Activated naive CD4-positive, alpha-beta T cell (primary cell): ENCODE measurements around the gene SDK1.
"Not testable (repeated sequence)": the region's sequence is repeated elsewhere in the genome, so short reads cannot be mapped to it uniquely, and the experiment has no call there.

Experiments used
- DNase-seq, 4 experiments: peaks; one replicate each; lab custom pipeline; 2025; lab: John Stamatoyannopoulos, UW

The SDK1 gene

DNA sequence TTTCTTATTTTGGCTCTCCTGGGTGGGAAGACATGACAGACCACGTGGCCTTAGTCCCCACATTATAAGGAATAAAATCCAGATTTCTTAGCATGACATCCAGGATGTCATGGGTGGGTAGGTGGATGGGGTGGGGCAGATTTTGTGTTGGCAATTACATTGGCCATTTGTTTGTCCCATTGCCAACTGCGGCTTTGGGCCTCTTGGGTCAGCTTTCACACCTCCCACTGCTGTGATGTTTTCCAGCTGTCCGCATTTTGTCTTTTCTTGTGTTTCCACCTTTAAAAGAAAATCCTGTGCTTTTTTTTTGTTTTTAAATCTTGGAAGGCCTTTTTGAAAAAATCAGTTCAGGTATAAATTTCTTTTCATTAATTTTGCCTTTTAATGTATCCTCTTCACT is 237.0 kb downstream of the SDK1 start:
- DNase-seq, result no peak

DNA sequence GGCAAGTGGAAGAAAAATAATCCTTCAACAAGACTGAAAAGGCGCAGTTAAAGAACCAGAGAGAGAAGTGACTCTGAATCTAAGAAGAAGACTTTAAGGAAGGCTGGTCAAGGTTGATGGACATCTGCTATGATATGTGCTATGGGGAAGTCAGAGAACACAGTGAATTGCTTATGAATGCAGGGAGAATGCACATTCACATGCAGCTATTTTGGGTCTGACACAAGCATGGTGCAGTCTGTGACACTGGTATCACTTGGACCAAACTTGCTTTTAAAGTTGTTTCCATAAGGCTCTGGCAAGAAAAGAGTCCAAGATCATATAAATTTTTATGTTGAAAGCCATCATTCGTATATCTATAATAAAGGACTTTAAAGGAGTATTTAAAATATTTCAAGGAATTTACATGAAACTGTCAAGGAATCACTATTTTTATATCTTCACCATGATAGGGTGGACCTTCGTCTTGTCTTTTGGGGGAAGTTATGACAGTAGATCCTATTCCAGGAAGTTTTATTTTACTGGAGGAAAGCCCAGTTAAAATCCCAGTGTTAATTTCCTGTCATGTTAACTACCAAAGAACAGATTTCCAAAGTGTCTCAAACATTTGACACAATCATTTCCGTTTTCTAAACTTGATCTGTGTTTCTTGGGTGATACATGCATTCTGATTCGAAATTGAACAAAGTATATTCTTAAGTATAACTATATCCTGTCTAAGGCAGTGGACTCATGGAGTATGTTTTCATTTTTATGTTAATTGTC is 239.6 kb downstream of the SDK1 start:
- DNase-seq, result no peak

GRCh38 chr7:3544202-3544601 is 243.2 kb downstream of the SDK1 start:
- no peak for DNase-seq

- no peak for DNase-seq
These were observed 247.8 kb downstream of the SDK1 start for GRCh38 chr7:3548815-3549214.

GRCh38 chr7:3549601-3550000 is 248.5 kb downstream of the SDK1 start:
- DNase-seq, result no peak

GRCh38 chr7:3551536-3551935 is 250.5 kb downstream of the SDK1 start:
- no peak for DNase-seq

DNA sequence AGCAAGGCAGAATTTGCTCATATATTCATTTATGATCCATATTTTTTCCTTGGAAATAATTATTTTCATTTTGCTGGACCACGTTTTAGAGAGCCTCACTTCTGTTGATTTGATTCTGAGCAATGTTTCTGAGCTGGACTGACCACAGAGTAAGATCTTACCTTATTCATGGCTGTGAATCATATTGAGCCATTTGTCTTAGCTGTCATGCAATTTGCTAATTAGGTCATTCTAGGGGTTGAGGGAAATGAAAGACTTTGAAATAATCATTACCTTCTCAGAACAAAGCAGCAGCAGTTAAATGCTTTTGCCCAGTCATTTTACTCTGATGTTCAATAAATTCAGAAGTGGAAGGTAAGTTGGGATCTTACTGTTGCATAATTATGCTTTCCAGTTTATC is 251.4 kb downstream of the SDK1 start:
- no peak for DNase-seq

DNA sequence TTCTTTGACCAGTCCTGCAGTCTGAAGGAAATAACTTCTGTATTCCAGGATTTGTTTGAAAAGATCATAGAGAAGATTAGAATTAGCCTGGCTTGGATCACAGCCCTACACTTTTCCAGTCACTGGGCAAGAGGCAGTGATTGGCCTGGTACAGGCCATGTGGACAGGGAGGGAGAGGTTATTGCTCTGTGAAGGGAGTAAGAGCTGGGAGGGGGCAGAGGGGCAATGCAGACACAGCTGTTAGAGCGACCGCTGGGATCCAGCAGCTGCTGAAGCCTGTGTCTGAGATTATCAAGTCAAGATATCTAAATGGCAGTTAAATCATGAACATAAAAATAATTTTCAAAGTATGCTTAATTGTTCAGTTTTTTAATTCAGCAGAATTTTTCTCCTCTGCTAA is 257.3 kb downstream of the SDK1 start:
- no peak for DNase-seq

GRCh38 chr7:3559278-3559677 is 258.2 kb downstream of the SDK1 start:
- DNase-seq, result no peak

GRCh38 chr7:3560495-3560894 is 259.4 kb downstream of the SDK1 start:
- DNase-seq, result no peak

DNA sequence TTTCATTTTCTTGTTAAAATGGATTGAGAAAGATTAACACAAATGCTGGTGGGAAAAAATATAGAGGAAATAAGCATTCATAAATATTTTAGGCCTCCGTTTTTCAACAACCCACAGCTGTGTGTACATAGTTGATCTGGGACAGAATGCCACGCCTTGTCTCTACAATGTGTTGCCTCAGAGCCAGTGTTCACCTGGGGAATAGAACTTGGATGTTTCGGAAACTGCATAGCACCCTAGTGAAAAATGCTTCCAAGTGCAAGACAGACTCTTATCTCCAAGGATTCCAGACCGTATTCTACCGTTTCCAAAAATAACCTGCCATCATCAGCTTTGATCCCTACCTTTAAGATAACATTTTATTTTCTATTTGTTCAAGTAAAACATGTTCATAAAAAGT is 260.9 kb downstream of the SDK1 start:
- DNase-seq, result no peak

GRCh38 chr7:3564231-3564630 is 263.2 kb downstream of the SDK1 start:
- no peak for DNase-seq

GRCh38 chr7:3568516-3568915 is 267.5 kb downstream of the SDK1 start:
- no peak for DNase-seq

DNA sequence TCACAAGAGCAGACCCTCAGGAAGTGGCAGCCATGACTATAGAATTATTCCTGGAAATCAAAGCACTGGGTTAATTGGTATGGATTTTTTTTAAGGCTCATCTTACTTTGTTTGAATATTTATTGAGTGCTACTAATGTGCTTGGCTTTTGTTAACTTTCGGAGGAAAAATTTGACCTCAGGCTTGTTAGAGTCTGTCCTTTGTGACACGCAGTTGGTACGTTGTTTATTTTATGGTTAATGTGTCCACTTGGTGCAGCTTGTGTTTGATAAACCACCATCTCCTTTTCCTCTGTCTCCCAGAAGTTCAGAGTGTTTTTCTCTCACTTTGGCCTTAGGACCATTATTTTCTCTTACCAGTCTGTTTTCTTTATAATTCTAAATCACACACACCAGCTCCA is 268.6 kb downstream of the SDK1 start:
- DNase-seq, result no peak

DNA sequence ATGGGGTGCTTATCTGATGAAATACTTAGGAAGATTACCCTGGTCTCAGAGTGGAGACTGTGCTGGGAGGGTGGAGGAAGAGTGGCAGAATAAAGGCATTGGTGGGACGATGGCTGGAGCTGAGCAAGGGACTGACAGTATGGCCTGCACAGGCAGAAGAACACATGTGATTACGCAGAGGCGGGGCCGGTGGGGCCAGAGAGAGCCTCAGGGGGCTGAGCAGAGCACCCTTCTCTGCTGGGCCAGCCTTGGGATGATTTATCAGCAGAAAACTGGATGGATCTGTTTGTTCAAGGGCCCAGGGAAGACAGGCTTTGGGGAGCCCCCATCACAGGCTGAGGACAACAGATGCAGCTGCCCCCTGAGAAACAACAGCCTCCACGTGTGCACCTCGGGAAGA is 272.1 kb downstream of the SDK1 start:
- no peak for DNase-seq

DNA sequence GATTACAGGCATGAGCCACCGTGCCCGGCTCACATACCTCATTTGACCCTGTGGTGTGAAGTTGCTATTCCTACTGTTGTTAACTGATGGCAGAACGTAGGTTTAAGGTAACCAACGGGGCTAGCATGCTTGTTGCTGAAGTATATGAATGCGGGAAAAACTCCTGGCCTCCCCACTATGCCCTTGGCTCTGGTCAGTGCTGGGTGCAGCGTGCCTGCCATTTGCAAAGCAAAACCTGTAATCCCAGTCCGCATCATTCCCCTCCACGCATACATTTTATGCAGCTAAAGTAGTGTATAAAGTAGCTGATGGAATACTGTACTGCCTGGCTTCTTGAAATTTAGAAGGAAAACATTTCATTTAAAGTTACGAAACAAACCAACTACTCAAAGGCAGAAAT is 273.3 kb downstream of the SDK1 start:
- DNase-seq, result no peak

- no peak for DNase-seq
These were observed 274.9 kb downstream of the SDK1 start for GRCh38 chr7:3575753-3576531.

GRCh38 chr7:3578399-3578798 is 277.3 kb downstream of the SDK1 start:
- DNase-seq, result no peak

- no peak for DNase-seq
These were observed 278.7 kb downstream of the SDK1 start for GRCh38 chr7:3579638-3580219.

GRCh38 chr7:3582145-3582544 is 281.1 kb downstream of the SDK1 start:
- DNase-seq, result not testable (repeated sequence)

DNA sequence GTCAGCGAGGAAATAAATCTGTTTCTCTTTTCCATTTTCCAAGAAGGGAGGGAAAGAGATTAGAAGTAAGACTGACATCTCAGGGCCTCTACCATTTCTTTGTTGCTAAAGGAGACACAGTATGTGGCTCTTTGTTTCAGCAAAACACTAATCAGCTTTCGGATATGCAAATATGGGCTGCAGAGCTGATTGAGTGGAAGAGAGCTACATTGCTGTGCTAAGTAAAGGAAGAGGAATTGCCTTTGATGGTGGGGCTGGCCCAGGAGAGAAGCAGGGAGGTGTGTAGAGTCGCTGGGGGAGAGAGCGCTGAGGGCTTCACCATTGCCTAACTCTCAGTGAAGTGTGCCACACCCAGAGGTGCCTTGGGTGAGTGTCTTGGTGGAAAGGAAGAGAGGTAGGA is 284.8 kb downstream of the SDK1 start:
- no peak for DNase-seq

DNA sequence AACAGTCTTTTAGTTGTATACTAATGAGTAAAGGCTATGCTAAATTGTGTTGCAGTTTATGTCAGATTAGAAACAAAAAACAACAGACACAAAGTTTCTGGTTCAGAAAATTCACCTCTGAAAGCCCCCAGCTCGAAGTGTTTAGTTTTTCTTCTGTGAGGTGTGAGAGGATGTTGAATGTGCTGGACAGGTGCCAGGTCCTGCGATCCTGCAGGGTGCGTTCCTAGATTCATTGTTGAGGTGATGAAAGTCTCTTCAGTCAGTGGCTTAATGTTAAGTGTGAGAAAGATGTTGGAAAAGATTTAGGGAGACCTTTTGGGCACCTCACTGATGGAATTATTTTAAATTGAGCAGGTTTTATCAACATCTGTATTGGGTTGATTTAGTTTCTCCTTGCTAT is 287.3 kb downstream of the SDK1 start:
- no peak for DNase-seq

DNA sequence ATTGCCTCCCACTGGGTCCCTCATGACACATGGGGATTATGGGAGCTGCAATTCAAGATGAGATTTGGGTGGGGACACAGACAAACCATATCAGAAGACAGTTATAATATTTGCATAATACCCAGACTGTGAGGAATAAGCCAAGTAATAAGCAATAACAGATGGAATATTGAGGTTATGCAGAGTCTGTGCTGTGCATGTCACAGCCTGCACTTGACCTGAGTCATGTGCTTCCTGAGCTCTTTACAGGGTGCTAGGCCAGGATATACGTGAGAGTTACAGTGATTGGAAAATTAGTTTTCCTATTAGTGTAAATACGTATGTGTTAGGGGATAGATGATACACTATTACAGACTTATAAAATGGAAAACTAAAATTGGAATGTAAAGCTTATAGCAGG is 288.7 kb downstream of the SDK1 start:
- no peak for DNase-seq
